H1 (cell line): Measurements from ENCODE around the gene KLHDC7B. TPM values are rescaled to one million over a fixed set of nuclear protein-coding genes. Genes with fewer than 3 reads are reported as not detected.

Experiments used
- CTCF ChIA-PET: fragments of 300-600 bp; sonication (Branson Sonifier 250); formaldehyde crosslinking; loops from one replicate; lab custom pipeline; 2021; ENCODE audit not compliant: partially characterized antibody; lab: Charles Lee
- POLR2A ChIA-PET: fragments of 300-600 bp; sonication (Branson Sonifier 250); formaldehyde crosslinking; loops from one replicate; lab custom pipeline; 2021; ENCODE audit warnings: inconsistent platforms; ENCODE audit not compliant: partially characterized antibody; lab: Charles Lee
- DNase-seq, 2 experiments: peaks; one replicate each; pipeline versions ENCODE4 v3.0.0 to v3.0.0-alpha.2; 2010 to 2022; ENCODE audit warnings: low spot score in 2 of 2, low read depth in 1 of 2, mixed read lengths in 1 of 2
- FAIRE-seq: peaks from 2 replicates; lab custom pipeline; 2011; peaks lifted over from hg19 to GRCh38; lab: Jason Lieb, UNC
- H2AFZ ChIP-seq: 2 replicates; pipeline ENCODE4 v1.8.1; 2012; ENCODE audit warnings: low read length, inconsistent platforms
- H2AK5ac ChIP-seq: 2 replicates; pipeline ENCODE4 v1.6.1; 2013; ENCODE audit warnings: low read depth, low read length
- H2BK120ac ChIP-seq: replicated peaks from 2 replicates; pipeline ENCODE3; 2013; ENCODE audit warnings: low read depth, low read length, inconsistent platforms
- H2BK12ac ChIP-seq: 2 replicates; pipeline ENCODE4 v1.6.1; 2013; ENCODE audit warnings: low read depth, low read length
- H2BK15ac ChIP-seq: 2 replicates; pipeline ENCODE4 v1.6.1; 2013; ENCODE audit warnings: low read length
- H2BK20ac ChIP-seq: 2 replicates; pipeline ENCODE4 v1.6.1; 2013; ENCODE audit warnings: low read length
- H2BK5ac ChIP-seq: 2 replicates; pipeline ENCODE4 v1.6.1; 2013; ENCODE audit warnings: low read depth, low read length
- H3K14ac ChIP-seq: 2 replicates; pipeline ENCODE4 v1.6.1; 2013; ENCODE audit warnings: inconsistent platforms; ENCODE audit not compliant: insufficient read length
- H3K18ac ChIP-seq: 2 replicates; pipeline ENCODE4 v1.6.1; 2013; ENCODE audit warnings: low read length; ENCODE audit errors: extremely low read depth
- H3K23ac ChIP-seq: 2 replicates; pipeline ENCODE4 v1.6.1; 2013; ENCODE audit warnings: inconsistent platforms; ENCODE audit not compliant: insufficient read length
- H3K23me2 ChIP-seq: 2 replicates; pipeline ENCODE4 v1.6.1; 2013; ENCODE audit warnings: low read depth, low read length
- H3K27ac ChIP-seq: 2 replicates; pipeline ENCODE4 v1.6.1; 2011; ENCODE audit warnings: low read depth, low read length, inconsistent platforms
- H3K27me3 ChIP-seq, 4 experiments: replicated peaks in 1 of 4; 1 replicate in 1 of 4; 2 replicates in 3 of 4; pipeline versions ENCODE4 v1.6.1 to v1.8.1; 2011 to 2013; ENCODE audit warnings: low read length in 3 of 4, mild to moderate bottlenecking in 3 of 4, inconsistent platforms in 2 of 4, mixed read lengths in 2 of 4, moderate library complexity in 1 of 4; ENCODE audit not compliant: control insufficient read depth in 3 of 4, insufficient read depth in 3 of 4; ENCODE audit errors: extremely low read depth in 1 of 4
- H3K36me3 ChIP-seq, 4 experiments: 2 replicates each; pipeline versions ENCODE4 v1.6.1 to v1.8.1; 2011 to 2013; ENCODE audit warnings: mild to moderate bottlenecking in 4 of 4, low read length in 3 of 4, moderate library complexity in 2 of 4, control low read depth in 1 of 4, inconsistent platforms in 1 of 4; ENCODE audit not compliant: insufficient read depth in 4 of 4, control insufficient read depth in 2 of 4
- H3K4ac ChIP-seq: replicated peaks from 2 replicates; pipeline ENCODE3; 2013; ENCODE audit warnings: low read length, low read depth, mixed read lengths, inconsistent platforms; ENCODE audit not compliant: insufficient read length
- H3K4me1 ChIP-seq, 4 experiments: replicated peaks in 1 of 4; 1 replicate in 1 of 4; 2 replicates in 3 of 4; pipeline versions ENCODE4 v1.6.1 to v1.8.1; 2011 to 2013; ENCODE audit warnings: low read length in 3 of 4, inconsistent platforms in 2 of 4, mixed read lengths in 1 of 4; ENCODE audit not compliant: insufficient read depth in 4 of 4, control insufficient read depth in 3 of 4
- H3K4me2 ChIP-seq, 2 experiments: 2 replicates each; pipeline versions ENCODE4 v1.6.1 to v1.8.1; 2011 to 2013; ENCODE audit warnings: low read depth in 2 of 2, low read length in 2 of 2, control low read depth in 1 of 2, inconsistent platforms in 1 of 2, mild to moderate bottlenecking in 1 of 2; ENCODE audit not compliant: insufficient read depth in 1 of 2
- H3K4me3 ChIP-seq, 4 experiments: fragments of 200-600, 300-600 bp in 1 of 4; sonication (generic), shearing (Covaris generic), sonication (Bioruptor Twin) in 1 of 4; 2 replicates each; pipeline versions ENCODE4 v1.5.1 to v1.8.1; 2011 to 2016; ENCODE audit warnings: low read length in 4 of 4, low read depth in 3 of 4, control low read depth in 2 of 4, inconsistent platforms in 2 of 4, mild to moderate bottlenecking in 2 of 4, mixed read lengths in 1 of 4, moderate library complexity in 1 of 4; ENCODE audit not compliant: insufficient read depth in 2 of 4; ENCODE audit errors: extremely low read depth in 1 of 4
- H3K56ac ChIP-seq: replicated peaks from 2 replicates; pipeline ENCODE3; 2013; ENCODE audit warnings: low read depth, mild to moderate bottlenecking, mixed read lengths, low read length, inconsistent platforms; ENCODE audit not compliant: insufficient read length
- H3K79me1 ChIP-seq: 2 replicates; pipeline ENCODE4 v1.6.1; 2013; ENCODE audit warnings: low read depth, low read length, control low read depth
- H3K79me2 ChIP-seq, 2 experiments: 2 replicates each; pipeline versions ENCODE4 v1.6.1 to v1.8.1; 2012 to 2013; ENCODE audit warnings: low read length in 2 of 2, mild to moderate bottlenecking in 2 of 2, inconsistent platforms in 1 of 2; ENCODE audit not compliant: insufficient read depth in 2 of 2, control insufficient read depth in 1 of 2
- H3K9ac ChIP-seq, 4 experiments: replicated peaks in 1 of 4; 1 replicate in 1 of 4; 2 replicates in 3 of 4; pipeline versions ENCODE4 v1.6.1 to v1.8.1; 2011 to 2013; ENCODE audit warnings: low read depth in 3 of 4, low read length in 3 of 4, control low read depth in 2 of 4, mild to moderate bottlenecking in 2 of 4, moderate library complexity in 2 of 4, inconsistent platforms in 1 of 4; ENCODE audit errors: extremely low read depth in 1 of 4
- H3K9me3 ChIP-seq, 2 experiments: 2 replicates each; pipeline versions ENCODE4 v1.6.1 to v1.8.1; 2012 to 2013; ENCODE audit warnings: mild to moderate bottlenecking in 2 of 2, moderate library complexity in 2 of 2, control low read depth in 1 of 2, inconsistent platforms in 1 of 2, low read depth in 1 of 2, low read length in 1 of 2, mixed read lengths in 1 of 2; ENCODE audit not compliant: insufficient read depth in 2 of 2
- H4K20me1 ChIP-seq, 2 experiments: replicated peaks in 1 of 2; 2 replicates each; pipeline versions ENCODE3 to v1.8.1; 2011 to 2013; ENCODE audit warnings: inconsistent platforms in 2 of 2, low read length in 2 of 2, mild to moderate bottlenecking in 1 of 2; ENCODE audit not compliant: insufficient read depth in 2 of 2, control insufficient read depth in 1 of 2
- H4K5ac ChIP-seq: 2 replicates; pipeline ENCODE4 v1.6.1; 2013; ENCODE audit warnings: low read length, low read depth, mixed read lengths, inconsistent platforms; ENCODE audit not compliant: insufficient read length
- H4K8ac ChIP-seq: 2 replicates; pipeline ENCODE4 v1.8.0; 2013; ENCODE audit warnings: mild to moderate bottlenecking, moderate library complexity, low read length, inconsistent platforms; ENCODE audit not compliant: insufficient read depth; ENCODE audit errors: extremely low read depth
- H4K91ac ChIP-seq: replicated peaks from 2 replicates; pipeline ENCODE3; 2013; ENCODE audit warnings: low read length, mixed read lengths, inconsistent platforms; ENCODE audit not compliant: insufficient read length
- BACH1 ChIP-seq: IDR thresholded peaks from 2 replicates; pipeline ENCODE4 v1.6.1; 2012; ENCODE audit warnings: low read length, improper control_type of control experiment
- CBX8 ChIP-seq: fragments of 300-800, 300-1000 bp; sonication (generic); IDR thresholded peaks from 2 replicates; pipeline ENCODE4 v1.7.1; 2016; ENCODE audit warnings: low read depth, low read length, borderline replicate concordance
- CHD1 ChIP-seq: IDR thresholded peaks from 2 replicates; pipeline ENCODE4 v1.6.1; 2012; ENCODE audit warnings: low read depth, low read length, improper control_type of control experiment
- CREB1 ChIP-seq: IDR thresholded peaks from 2 replicates; pipeline ENCODE4 v1.6.1; 2012; ENCODE audit warnings: inconsistent platforms
- HDAC2 ChIP-seq, 2 experiments: fragments of 300-600 bp in 1 of 2; sonication (generic) in 1 of 2; IDR thresholded peaks; 2 replicates each; pipeline ENCODE4 v1.6.1; 2011 to 2012; ENCODE audit warnings: low read depth in 2 of 2, low read length in 2 of 2, mild to moderate bottlenecking in 2 of 2, moderate library complexity in 2 of 2, borderline replicate concordance in 1 of 2, inconsistent platforms in 1 of 2
- HDAC6 ChIP-seq: IDR thresholded peaks from one replicate; pipeline ENCODE4 v1.7.1; 2012; ENCODE audit warnings: low read depth, mild to moderate bottlenecking, inconsistent platforms, low read length, moderate library complexity
- RNF2 ChIP-seq: fragments of 200-900, 300-1000 bp; sonication (generic); IDR thresholded peaks from 2 replicates; pipeline ENCODE4 v1.7.1; 2016; ENCODE audit warnings: borderline replicate concordance, low read depth, mild to moderate bottlenecking, antibody characterized with exemption, low read length; ENCODE audit not compliant: poor library complexity, severe bottlenecking; ENCODE audit errors: missing control alignments
- SUZ12 ChIP-seq: fragments of 200-600 bp; sonication (generic); IDR thresholded peaks from 2 replicates; pipeline ENCODE4 v1.6.1; 2012; ENCODE audit warnings: mild to moderate bottlenecking, inconsistent platforms, low read length, moderate library complexity, mixed read lengths
- WGBS, 2 experiments: shearing (Covaris generic) in 1 of 2; methylation state at CpG; one replicate each; pipeline versions ENCODE4 v1.1.6 to v1.1.7; 2013 to 2015; ENCODE audit warnings: low lambda C conversion rate in 2 of 2, mixed read lengths in 2 of 2, inconsistent platforms in 1 of 2, low coverage in 1 of 2, missing lambda C conversion rate in 1 of 2; ENCODE audit not compliant: insufficient replicate concordance in 2 of 2, insufficient coverage in 1 of 2, insufficient read length in 1 of 2; ENCODE audit errors: extremely low coverage in 1 of 2, missing lambda C conversion rate in 1 of 2; 5-methylcytosine and 5-hydroxymethylcytosine counted together
- polyA plus RNA-seq, 7 experiments: library from polyadenylated mRNA; depleted of rRNA in 3 of 7; stranded (reverse) in 5 of 7; unstranded in 2 of 7; fragments of >200 nt in 5 of 7; fragments of 200-250 nt in 2 of 7; gene quantifications; 1 replicate in 5 of 7; 2 replicates in 1 of 7; 4 replicates in 1 of 7; pipeline versions ENCODE4 v1.2.1 to v1.2.3, GENCODE V29; 2011 to 2013; ENCODE audit warnings: missing spikeins in 2 of 7, mixed read lengths in 2 of 7
- total RNA-seq: library from RNA; stranded (reverse); fragmentation: NEBNext Ultra II Directional; extraction: Animal tissue kit (Norgen Biotek cat#: 25700); gene quantifications from 2 replicates; pipeline ENCODE4 v1.2.1, GENCODE V29; 2021

KLHDC7B gene
- total and polyA plus RNA-seq, 2 of the 8 experiments (the other 6 are each of a cell fraction or from before 2014, with no cell fraction given) = not detected

DNA sequence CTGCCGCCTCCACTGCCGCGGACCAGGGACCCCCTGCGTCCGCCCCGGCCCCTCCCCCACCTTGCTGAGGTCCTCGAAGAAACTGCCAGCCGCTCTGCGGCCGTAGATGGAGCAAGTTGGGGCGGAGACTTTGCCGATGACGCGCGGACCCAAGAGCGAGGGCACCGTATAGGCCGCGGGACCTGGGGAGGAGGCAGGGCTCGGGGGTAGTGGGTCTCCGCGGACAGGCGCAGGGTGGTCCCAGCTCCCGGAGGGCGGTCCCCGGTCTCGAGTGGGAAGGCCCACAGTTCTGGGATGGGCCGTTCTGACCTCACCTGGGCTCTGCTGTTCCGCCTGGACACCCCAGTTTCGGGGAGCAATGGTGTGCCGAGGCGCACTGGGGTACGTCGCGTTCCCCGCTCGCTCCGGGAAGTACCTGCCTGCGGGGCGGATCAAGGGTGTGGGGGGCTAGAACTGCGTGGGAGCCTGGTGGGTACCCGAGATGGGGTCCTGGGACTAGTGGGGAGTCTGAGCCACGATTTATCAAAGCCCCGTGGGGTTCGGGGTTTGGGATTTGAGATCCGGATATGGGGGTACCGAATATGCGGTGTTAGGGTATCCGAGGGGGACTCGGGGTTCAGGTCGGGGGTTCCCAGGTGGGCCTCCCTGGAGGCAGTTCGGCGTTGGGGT is 14.7 kb upstream of the KLHDC7B start:
- Histone ChIP-seq H3K27me3 (peaks cover 43 to 70% (median 60%) of the 10 kb centered on the region in 4 experiments), H2BK20ac (no peak overlapping the region), H3K79me1 (no peaks in the 10 kb centered on the region), H3K18ac (no peak overlapping the region; the same call in none of the 2 replicates), H3K56ac (peak overlapping the region; percentile 77), H2AFZ (no peak overlapping the region), H3K79me2 (no peaks in the 10 kb centered on the region), H2BK120ac (no peak overlapping the region), H3K4ac (no peak overlapping the region), H2BK5ac (no peak overlapping the region), H2AK5ac (no peak overlapping the region), H3K23ac (no peak overlapping the region), H4K20me1 (peaks cover 5 to 17% of the 10 kb centered on the region in 2 experiments), H3K9me3 (no peaks in the 10 kb centered on the region), H3K27ac (no peak overlapping the region), H2BK12ac (no peak overlapping the region), H3K14ac (no peak overlapping the region), H3K36me3 (no peaks in the 10 kb centered on the region), H4K91ac (no peak overlapping the region), H2BK15ac (no peak overlapping the region; the same call in 1 of the 2 replicates), H4K5ac (no peak overlapping the region), H3K4me1 (peaks cover 0 to 26% (median 10%) of the 10 kb centered on the region in 4 experiments; a peak in 5 of 7 replicates), H4K8ac (peak overlapping the region; percentile 85; the same call in 1 of the 2 replicates), H3K9ac (no peak overlapping the region), H3K4me2 (peak overlapping the region; percentile 51 to 92), H3K23me2 (peaks cover 25% of the 10 kb centered on the region; the same call in 1 of the 2 replicates), H3K4me3 (peak overlapping the region; percentile 27 to 68 (median 48))
- peak in 1 of 2 experiments; percentile 82 for DNase-seq
- CTCF ChIA-PET = interaction anchor here (1.0 kb wide), 1 partner anchor 155 kb away, joined by 3 read pairs; no protein-coding TSS in a partner anchor
- 14% methylated on average over 46 of the region's 53 CpGs; no CpG with 5 or more reads in 1 of the 2 experiments for WGBS, 2 experiments
- POLR2A ChIA-PET = no interaction called here
- no peak for FAIRE-seq
- no peak for TF ChIP-seq HDAC2 (IDR thresholded peaks at IDR 0.05; ENCODE audit: borderline replicate concordance in 1 of 2, low read depth in 2 of 2, low read length in 2 of 2)
- TF ChIP-seq BACH1 = no peak; the same call in 1 of the 2 replicates
- TF ChIP-seq CHD1 = no peak
- TF ChIP-seq RNF2 = no peak
- no peak for TF ChIP-seq CBX8
- TF ChIP-seq CREB1 = 0 out of 2 replicates have a peak, but pooled peaks have one; percentile 50
- TF ChIP-seq SUZ12 = 0 out of 2 replicates have a peak, but pooled peaks have one; percentile 1
- no peak for TF ChIP-seq HDAC6
